Breast epithelium (tissue), 3 donors: ENCODE measurements around the gene PRPH.
"Not testable (repeated sequence)": the region's sequence is repeated elsewhere in the genome, so short reads cannot be mapped to it uniquely, and the experiment has no call there.

Experiments used
- CTCF ChIP-seq, 3 donors: fragments of 450-650 bp; IDR thresholded peaks; one replicate each; pipeline ENCODE4 v1.5.1; 2016 to 2017; ENCODE audit warnings: antibody characterized with exemption in 3 of 3, mild to moderate bottlenecking in 3 of 3, moderate library complexity in 3 of 3
- POLR2A ChIP-seq: fragments of 450-650 bp; IDR thresholded peaks from one replicate; pipeline ENCODE4 v1.6.1; 2016; ENCODE audit warnings: antibody characterized with exemption, mild to moderate bottlenecking, moderate library complexity
- POLR2AphosphoS5 ChIP-seq, 3 donors: sonication (generic); formaldehyde crosslinking; IDR thresholded peaks; one replicate each; pipeline ENCODE4 v1.6.1; 2017; ENCODE audit warnings: antibody characterized with exemption in 3 of 3

GRCh38 chr12:49333778-49334177 is 38.8 kb downstream of the PRPH start:
- TF ChIP-seq POLR2AphosphoS5 (IDR thresholded peaks at IDR 0.05); CTCF (IDR thresholded peaks at IDR 0.05); POLR2A: not testable (repeated sequence)
